Right renal cortex interstitium (tissue), 3 donors: ENCODE data around the gene ATP6V0C. TPM values are rescaled to one million over a fixed set of nuclear protein-coding genes. Genes with fewer than 3 reads are reported as not detected.
A peak's percentile ranks its signal among the peaks of the same experiment; 100 is the strongest.
"Not testable (repeated sequence)": the region's sequence is repeated elsewhere in the genome, so short reads cannot be mapped to it uniquely, and the experiment has no call there.

Experiments used
- DNase-seq, 3 donors: peaks; one replicate each; pipeline ENCODE4 v3.0.0-alpha.2; 2013; ENCODE audit warnings: low read depth in 3 of 3, low spot score in 2 of 3
- polyA plus RNA-seq, 3 donors: library from polyadenylated mRNA; unstranded; fragments of 120-200 nt; gene quantifications; one replicate each; pipeline ENCODE4 v1.2.1, GENCODE V29; 2013; ENCODE audit not compliant: insufficient read length in 3 of 3

ATP6V0C gene
- polyA plus RNA-seq, 3 donors: 139 to 187 (median 148) TPM

GRCh38 chr16:2524339-2524938 is 10.7 kb downstream of the ATP6V0C start:
- no peak for DNase-seq

- DNase-seq: no peak
Measured at GRCh38 chr16:2526135-2526534, 12.4 kb downstream of the ATP6V0C start.

GRCh38 chr16:2527071-2527783 is 13.5 kb downstream of the ATP6V0C start:
- no peak for DNase-seq

- no peak for DNase-seq
Measured at GRCh38 chr16:2527784-2528100, 14.0 kb downstream of the ATP6V0C start.

- DNase-seq: no peak
Measured at GRCh38 chr16:2528161-2529060, 14.7 kb downstream of the ATP6V0C start.

- DNase-seq: no peak
Measured at GRCh38 chr16:2529061-2529931, 15.5 kb downstream of the ATP6V0C start.

- no peak for DNase-seq
Measured at GRCh38 chr16:2529961-2530628, 16.3 kb downstream of the ATP6V0C start.

- no peak for DNase-seq
Measured at GRCh38 chr16:2530629-2531318, 17.0 kb downstream of the ATP6V0C start.

GRCh38 chr16:2531371-2531695 is 17.6 kb downstream of the ATP6V0C start, which contains the start of gene CEMP1:
TSS of gene CEMP1 (minus strand) at chr16:2531408. CDS start at chr16:2531073, 335 bp downstream.
- no peak for DNase-seq

- DNase-seq: peak; percentile 83 to 94 (median 87)
Measured at GRCh38 chr16:2531696-2532493, 18.1 kb downstream of the ATP6V0C start.

GRCh38 chr16:2532494-2533141 is 18.9 kb downstream of the ATP6V0C start:
- no peak for DNase-seq

GRCh38 chr16:2533142-2533755 is 19.5 kb downstream of the ATP6V0C start:
- not testable (repeated sequence) for DNase-seq

GRCh38 chr16:2533912-2534311 is 20.2 kb downstream of the ATP6V0C start:
- no peak for DNase-seq

GRCh38 chr16:2534335-2534734 is 20.6 kb downstream of the ATP6V0C start:
- not testable (repeated sequence) for DNase-seq

- no peak for DNase-seq
Measured at GRCh38 chr16:2535625-2536013, 21.9 kb downstream of the ATP6V0C start.

- peak; percentile 72 to 90 (median 86) for DNase-seq
Measured at GRCh38 chr16:2537451-2538379, 24.0 kb downstream of the ATP6V0C start, which contains the start of gene PDPK1. TSS of gene PDPK1 (plus strand) at chr16:2538021. CDS start at chr16:2538113, 92 bp downstream.
